Kidney epithelial cell (primary cell): ENCODE measurements around the gene TBC1D14. TPM values are rescaled to one million over a fixed set of nuclear protein-coding genes. Genes with fewer than 3 reads are reported as not detected.
"Not testable (repeated sequence)": the region's sequence is repeated elsewhere in the genome, so short reads cannot be mapped to it uniquely, and the experiment has no call there.

Experiments used
- DNase-seq: peaks from one replicate; pipeline ENCODE4 v3.0.0-alpha.2; 2010; ENCODE audit warnings: low read depth
- H3K27me3 ChIP-seq: 2 replicates; pipeline ENCODE4 v1.6.0; 2011; ENCODE audit warnings: low read length; ENCODE audit not compliant: control insufficient read depth, insufficient read depth
- H3K36me3 ChIP-seq: 2 replicates; pipeline ENCODE4 v1.5.1; 2011; ENCODE audit warnings: low read length; ENCODE audit not compliant: control insufficient read depth, insufficient read depth
- H3K4me3 ChIP-seq: 2 replicates; pipeline ENCODE4 v1.5.1; 2011; ENCODE audit warnings: low read depth, mild to moderate bottlenecking, control low read depth, low read length
- CTCF ChIP-seq: IDR thresholded peaks from 2 replicates; pipeline ENCODE4 v1.5.1; 2011; ENCODE audit warnings: mild to moderate bottlenecking, moderate library complexity, low read length, control low read depth, inconsistent platforms; ENCODE audit not compliant: insufficient read depth, poor library complexity, severe bottlenecking
- total RNA-seq: library from RNA; depleted of rRNA; stranded (reverse); fragments of >200 nt; gene quantifications from 2 replicates; pipeline ENCODE4 v1.2.3, GENCODE V29; 2015

Gene TBC1D14
- total RNA-seq, 1 donor from 2014 or later = 52.8 TPM

- H3K36me3 ChIP-seq = no peaks in the 10 kb centered on the region
- no peak overlapping the region for H3K4me3 ChIP-seq
- TF ChIP-seq CTCF = no peak
- H3K27me3 ChIP-seq = peaks cover 3% of the 10 kb centered on the region
- no peak for DNase-seq
These were observed 167.1 kb downstream of the TBC1D14 start for GRCh38 chr4:7076696-7077082.

GRCh38 chr4:7077371-7077770 is 167.7 kb downstream of the TBC1D14 start:
- no peaks in the 10 kb centered on the region for H3K36me3 ChIP-seq
- no peak for TF ChIP-seq CTCF
- H3K27me3 ChIP-seq = peaks cover 7% of the 10 kb centered on the region
- no peak for DNase-seq
- no peak overlapping the region for H3K4me3 ChIP-seq

GRCh38 chr4:7078025-7078424 is 168.4 kb downstream of the TBC1D14 start:
- DNase-seq = no peak
- no peaks in the 10 kb centered on the region for H3K36me3 ChIP-seq
- H3K4me3 ChIP-seq = no peak overlapping the region
- peaks cover 6% of the 10 kb centered on the region for H3K27me3 ChIP-seq
- no peak for TF ChIP-seq CTCF

GRCh38 chr4:7079483-7079882 is 169.9 kb downstream of the TBC1D14 start:
- H3K27me3 ChIP-seq = peaks cover 15% of the 10 kb centered on the region
- not testable (repeated sequence) for H3K4me3 ChIP-seq, DNase-seq, H3K36me3 ChIP-seq

- DNase-seq, H3K4me3 ChIP-seq, H3K36me3 ChIP-seq: not testable (repeated sequence)
- H3K27me3 ChIP-seq = peaks cover 18% of the 10 kb centered on the region
These were observed 170.3 kb downstream of the TBC1D14 start for GRCh38 chr4:7079909-7080308.

Other genes with a start within 250 kb of the TBC1D14 start
- 6.8 and 8.8 TPM in 2 replicates for gene S100P, start 215.9 kb upstream of the TBC1D14 start, total RNA-seq
- 36.9 and 53.6 TPM in 2 replicates for gene MRFAP1L1, start 200.0 kb upstream of the TBC1D14 start, total RNA-seq
- gene BLOC1S4, start 193.7 kb upstream of the TBC1D14 start, total RNA-seq = 21.4 and 23.3 TPM in 2 replicates
- gene KIAA0232, start 127.1 kb upstream of the TBC1D14 start, total RNA-seq = 23.0 and 32.1 TPM in 2 replicates
- gene TADA2B, start 133.5 kb downstream of the TBC1D14 start, total RNA-seq = 26.9 and 27.9 TPM in 2 replicates
- gene GRPEL1, start 158.2 kb downstream of the TBC1D14 start, total RNA-seq = 31.5 and 43.9 TPM in 2 replicates